Thoracic aorta (tissue), 2 donors: ENCODE measurements around the gene GJB1. TPM values are rescaled to one million over a fixed set of nuclear protein-coding genes. Genes with fewer than 3 reads are reported as not detected.
"Not testable (repeated sequence)": the region's sequence is repeated elsewhere in the genome, so short reads cannot be mapped to it uniquely, and the experiment has no call there.

ENCODE experiments used
- ATAC-seq: fragments of 150-250 bp; one replicate; pipeline ENCODE4 v1.8.0; 2017; ENCODE audit warnings: low read depth; ENCODE audit not compliant: insufficient number of reproducible peaks, low FRiP score
- DNase-seq: peaks from one replicate; pipeline ENCODE4 v3.0.0-alpha.2; 2020; ENCODE audit warnings: low spot score
- H3K27ac ChIP-seq, 2 donors: fragments of 200-600 bp; sonication (generic); 1 replicate in 1 of 2; 2 replicates in 1 of 2; pipeline ENCODE4 v1.5.1; 2016; ENCODE audit warnings: mild to moderate bottlenecking in 2 of 2, moderate library complexity in 2 of 2
- H3K27me3 ChIP-seq: fragments of 200-600 bp; sonication (generic); replicated peaks from 2 replicates; pipeline ENCODE4 v1.6.0; 2016; ENCODE audit warnings: mild to moderate bottlenecking; ENCODE audit not compliant: insufficient read depth
- H3K36me3 ChIP-seq: fragments of 200-600 bp; sonication (generic); one replicate; pipeline ENCODE4 v1.5.1; 2016
- H3K4me1 ChIP-seq, 2 donors: fragments of 200-600 bp; sonication (generic); 1 replicate in 1 of 2; 2 replicates in 1 of 2; pipeline versions ENCODE4 v1.5.1 to v1.6.0; 2016; ENCODE audit warnings: low read depth in 2 of 2, mild to moderate bottlenecking in 1 of 2; ENCODE audit not compliant: control insufficient read depth in 1 of 2
- H3K4me3 ChIP-seq: fragments of 200-600 bp; sonication (generic); 2 replicates; pipeline ENCODE4 v1.5.1; 2016; ENCODE audit warnings: mild to moderate bottlenecking
- H3K9me3 ChIP-seq: fragments of 200-600 bp; sonication (generic); 2 replicates; pipeline ENCODE4 v1.5.1; 2016
- CTCF ChIP-seq: fragments of 200-600 bp; sonication (generic); IDR thresholded peaks from one replicate; pipeline ENCODE4 v1.5.1; 2019; ENCODE audit warnings: antibody characterized with exemption
- total RNA-seq, 2 donors: library from RNA; depleted of rRNA; stranded (reverse); fragments of >200 nt; gene quantifications; one replicate each; pipeline versions ENCODE4 v1.1.0 to v1.2.3, GENCODE V29; 2016

Gene GJB1
- total RNA-seq, 2 donors from 2014 or later, result not detected

- Histone ChIP-seq H3K36me3 (peaks cover 7% of the 10 kb centered on the region), H3K27me3 (no peaks in the 10 kb centered on the region), H3K27ac (peak within 1 kb of the TSS; percentile 77 to 78), H3K9me3 (no peaks in the 10 kb centered on the region), H3K4me3 (peak within 1 kb of the TSS; percentile 96), H3K4me1 (peaks cover 7 to 9% of the 10 kb centered on the region in 2 donors)
- ATAC-seq (peak; percentile 78), DNase-seq (peak; percentile 41)
- TF ChIP-seq CTCF, result no peak
These were observed 31.3 kb downstream of the GJB1 start, which contains the start of gene ZMYM3 for GRCh38 chrX:71254092-71254963. ZMYM3 (minus strand) TSS chrX:71254140; CDS start chrX:71253255, 885 bp downstream.

- H3K4me3 ChIP-seq, result no peak overlapping the region
- no peaks in the 10 kb centered on the region for H3K9me3 ChIP-seq
- ATAC-seq (no peak), DNase-seq (no peak)
- peak overlapping the region in 1 of 2 donors; percentile 77 for H3K27ac ChIP-seq
- H3K27me3 ChIP-seq, result no peaks in the 10 kb centered on the region
- TF ChIP-seq CTCF, result no peak
- peaks cover 7 to 9% of the 10 kb centered on the region in 2 donors for H3K4me1 ChIP-seq
- no peaks in the 10 kb centered on the region for H3K36me3 ChIP-seq
These were observed 33.0 kb downstream of the GJB1 start for GRCh38 chrX:71256051-71256450.

- no peak for TF ChIP-seq CTCF
- H3K4me1 ChIP-seq, result peaks cover 7 to 9% of the 10 kb centered on the region in 2 donors
- no peak overlapping the region for H3K4me3 ChIP-seq
- H3K27me3 ChIP-seq, result no peaks in the 10 kb centered on the region
- H3K27ac ChIP-seq, result no peak overlapping the region
- DNase-seq, result no peak
- no peak for ATAC-seq
- H3K9me3 ChIP-seq, result no peaks in the 10 kb centered on the region
- no peaks in the 10 kb centered on the region for H3K36me3 ChIP-seq
These were observed 33.8 kb downstream of the GJB1 start for GRCh38 chrX:71256856-71257255.

GRCh38 chrX:71268624-71269023 lies 45.6 kb downstream of the GJB1 start:
- not testable (repeated sequence) for H3K9me3 ChIP-seq, H3K27me3 ChIP-seq, ATAC-seq, H3K4me1 ChIP-seq, H3K27ac ChIP-seq, H3K4me3 ChIP-seq, DNase-seq, H3K36me3 ChIP-seq

- no peak for TF ChIP-seq CTCF
- Histone ChIP-seq H3K4me1 (no peaks in the 10 kb centered on the region), H3K27me3 (no peaks in the 10 kb centered on the region), H3K27ac (no peak overlapping the region), H3K9me3 (no peaks in the 10 kb centered on the region), H3K36me3 (no peaks in the 10 kb centered on the region), H3K4me3 (no peak overlapping the region)
- no peak for ATAC-seq
- no peak for DNase-seq
These were observed 46.9 kb downstream of the GJB1 start for GRCh38 chrX:71269801-71270395.

GRCh38 chrX:71272313-71272712 lies 49.3 kb downstream of the GJB1 start:
- H3K27ac ChIP-seq, H3K27me3 ChIP-seq, H3K4me3 ChIP-seq, DNase-seq, H3K4me1 ChIP-seq, H3K9me3 ChIP-seq, H3K36me3 ChIP-seq, ATAC-seq: not testable (repeated sequence)
